Measurements from ENCODE around the gene HMGCS1. TPM values are rescaled to one million over a fixed set of nuclear protein-coding genes. Genes with fewer than 3 reads are reported as not detected.

The HMGCS1 gene
- total and polyA plus RNA-seq, 7 experiments from 2014 or later, result 8.9 to 77.5 (median 34.6) TPM

DNA sequence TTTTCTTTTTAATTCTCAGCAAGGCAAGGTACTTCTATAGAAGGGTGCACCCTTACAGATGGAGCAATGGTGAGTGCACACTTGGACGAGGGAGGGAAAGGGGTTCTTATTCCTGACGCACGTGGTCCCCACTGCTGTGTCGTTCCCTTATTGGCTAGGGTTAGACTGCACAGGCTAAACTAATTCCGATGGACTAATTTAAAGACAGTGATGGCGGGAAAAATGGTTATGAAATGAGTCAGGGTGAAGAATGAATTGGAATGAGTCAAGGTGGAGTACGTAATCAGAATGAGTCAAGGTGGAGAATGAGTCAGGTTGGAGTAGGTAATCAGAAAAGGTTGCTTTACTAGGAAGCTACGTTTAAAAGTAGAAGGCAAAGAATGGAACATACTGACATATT lies 2.1 kb upstream of the HMGCS1 start:
- ATAC-seq (no peak), DNase-seq (peak in 1 of 9 donors; percentile 48)
- H3K4me1 ChIP-seq (ENCODE audit: control insufficient read depth in 2 of 2, insufficient read depth in 2 of 2, low read length in 2 of 2), result peaks cover 9 to 12% of the 10 kb centered on the region in 2 donors
- Mint-ChIP-seq H3K27me3 (peaks cover 0 to 2% (median 0%) of the 10 kb centered on the region in 5 donors), H3K36me3 (peaks cover 0 to 22% (median 0%) of the 10 kb centered on the region in 5 donors), H3K4me3 (no peak overlapping the region), H3K4me1 (peaks cover 12 to 44% (median 28%) of the 10 kb centered on the region in 7 donors), H3K27ac (peak overlapping the region in 2 of 9 donors; percentile 6 to 96), H3K9me3 (peaks cover 0 to 10% (median 0%) of the 10 kb centered on the region in 11 donors)
- intact Hi-C loops (cut with micrococcal nuclease), result loop anchor here (2.0 to 10.0 kb wide), 3 partner anchors 120 to 1494 kb away; partner anchors contain the start of genes MRPS30 (in 1 of the 2), NIM1K (in 1 of the 2) and RIMOC1 (in 1 of the 2)
- no peak overlapping the region for H3K4me3 ChIP-seq (ENCODE audit: low read length)
- peaks cover 0 to 5% (median 0%) of the 10 kb centered on the region in 3 experiments for H3K36me3 ChIP-seq (ENCODE audit: control insufficient read depth in 2 of 3, insufficient read depth in 3 of 3, low read length in 3 of 3)
- H3K9me3 ChIP-seq (ENCODE audit: control insufficient read depth in 2 of 3, low read length in 3 of 3), result no peaks in the 10 kb centered on the region
- H3K27me3 ChIP-seq (ENCODE audit: control insufficient read depth in 2 of 2, insufficient read depth in 2 of 2, low read length in 2 of 2), result no peaks in the 10 kb centered on the region
- ChIA-PET CTCF (no interaction called here), POLR2A (no interaction called here)
- H3K27ac ChIP-seq (ENCODE audit: low read depth, low read length), result no peak overlapping the region

DNA sequence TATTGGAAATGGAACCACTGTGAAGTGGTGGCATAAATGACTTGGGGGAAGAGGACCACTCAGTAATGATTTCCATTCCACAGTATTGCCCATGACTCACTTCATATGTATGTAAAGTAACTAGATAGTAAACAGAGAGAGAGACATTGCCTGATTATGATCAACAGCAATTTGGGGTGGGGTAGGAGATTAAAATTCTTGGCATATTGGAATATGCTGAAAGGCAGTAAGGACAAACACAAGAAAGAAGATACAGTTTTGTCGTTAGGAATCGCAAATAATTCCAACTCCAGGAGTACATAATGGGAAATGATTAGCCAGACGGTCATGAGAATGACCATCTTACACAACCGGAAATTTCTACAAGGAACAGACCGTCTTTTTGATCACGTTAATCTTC lies 1.5 kb upstream of the HMGCS1 start:
- Histone ChIP-seq H3K27ac (ENCODE audit: low read depth, low read length) (peak overlapping the region; percentile 95), H3K36me3 (ENCODE audit: control insufficient read depth in 2 of 3, insufficient read depth in 3 of 3, low read length in 3 of 3) (peaks cover 0 to 5% (median 0%) of the 10 kb centered on the region in 3 experiments), H3K27me3 (ENCODE audit: control insufficient read depth in 2 of 2, insufficient read depth in 2 of 2, low read length in 2 of 2) (no peaks in the 10 kb centered on the region), H3K9me3 (ENCODE audit: control insufficient read depth in 2 of 3, low read length in 3 of 3) (no peaks in the 10 kb centered on the region), H3K4me3 (ENCODE audit: low read length) (no peak overlapping the region), H3K4me1 (ENCODE audit: control insufficient read depth in 2 of 2, insufficient read depth in 2 of 2, low read length in 2 of 2) (peaks cover 9 to 12% of the 10 kb centered on the region in 2 donors)
- H3K9me3 Mint-ChIP-seq, result peaks cover 0 to 10% (median 0%) of the 10 kb centered on the region in 11 donors
- CTCF ChIA-PET, result no interaction called here
- H3K36me3 Mint-ChIP-seq, result peaks cover 0 to 24% (median 0%) of the 10 kb centered on the region in 5 donors
- POLR2A ChIA-PET, result interaction anchor here (3.4 to 4.8 kb wide), 3 partner anchors 170 to 248 kb away, joined by 29 to 82 read pairs (median 44); partner anchors contain the start of genes TMEM267 and ZNF131
- DNase-seq (no peak), ATAC-seq (no peak)
- H3K27me3 Mint-ChIP-seq, result peaks cover 0 to 2% (median 0%) of the 10 kb centered on the region in 5 donors
- peak overlapping the region in 1 of 10 donors; percentile 13 for H3K4me3 Mint-ChIP-seq
- peaks cover 12 to 49% (median 31%) of the 10 kb centered on the region in 7 donors for H3K4me1 Mint-ChIP-seq
- intact Hi-C loops (cut with micrococcal nuclease), result loop anchor here (2.0 to 10.0 kb wide), 5 partner anchors 120 to 1494 kb away; partner anchors contain the start of genes FBXO4 (in 1 of the 2), MRPS30 (in 1 of the 2), NIM1K (in 1 of the 2) and NNT (in 1 of the 2)
- H3K27ac Mint-ChIP-seq, result peak overlapping the region in 8 of 9 donors; percentile 3 to 96 (median 87)

DNA sequence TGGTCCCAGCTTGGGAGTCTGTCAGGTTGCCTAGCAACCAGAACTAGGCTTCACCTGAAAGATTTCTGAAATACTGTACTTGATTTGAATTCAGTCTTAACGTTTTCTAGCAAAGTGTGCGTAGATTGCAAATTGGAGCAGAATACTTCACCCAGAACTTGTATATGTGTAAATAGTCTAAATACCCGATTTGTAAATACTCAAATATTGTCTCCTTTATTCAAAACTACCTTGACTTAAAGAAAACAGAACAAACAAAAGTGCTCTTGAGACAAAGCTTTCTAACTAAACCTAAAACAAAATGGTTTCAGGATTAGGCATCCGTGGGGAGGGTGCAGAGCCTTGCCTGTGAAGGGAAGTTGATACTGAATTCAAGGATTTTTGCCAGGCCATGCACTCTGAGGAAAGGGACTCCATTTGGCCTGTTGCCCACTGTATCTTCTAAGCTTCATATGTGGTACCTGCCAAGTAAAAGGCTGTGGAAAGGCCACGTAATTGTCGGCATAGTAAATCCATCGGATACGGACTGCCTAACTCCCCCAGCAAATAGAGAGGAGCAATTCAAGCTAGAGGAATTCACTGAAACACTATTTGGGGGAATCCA lies 744 bp upstream of the HMGCS1 start:
- Mint-ChIP-seq H3K4me3 (peak overlapping the region; percentile 82 to 99 (median 94)), H3K9me3 (peaks cover 0 to 10% (median 0%) of the 10 kb centered on the region in 11 donors), H3K27me3 (peaks cover 0 to 2% (median 0%) of the 10 kb centered on the region in 5 donors), H3K27ac (peak overlapping the region; percentile 81 to 98 (median 94)), H3K36me3 (peaks cover 0 to 26% (median 0%) of the 10 kb centered on the region in 5 donors), H3K4me1 (peaks cover 15 to 57% (median 38%) of the 10 kb centered on the region in 7 donors)
- H3K9me3 ChIP-seq (ENCODE audit: control insufficient read depth in 2 of 3, low read length in 3 of 3), result no peaks in the 10 kb centered on the region
- ChIA-PET CTCF (interaction anchor here (0.9 to 2.2 kb wide), 5 partner anchors 272 to 405 kb away, joined by 3 to 6 read pairs (median 5); no protein-coding TSS in a partner anchor), POLR2A (interaction anchor here (0.6 to 4.8 kb wide), 18 partner anchors 10 to 544 kb away, joined by 3 to 82 read pairs (median 10); partner anchors contain the start of genes C5orf34, TMEM267 and ZNF131)
- peaks cover 9 to 12% of the 10 kb centered on the region in 2 donors for H3K4me1 ChIP-seq (ENCODE audit: control insufficient read depth in 2 of 2, insufficient read depth in 2 of 2, low read length in 2 of 2)
- ATAC-seq (no peak), DNase-seq (no peak)
- H3K27ac ChIP-seq (ENCODE audit: low read depth, low read length), result peak overlapping the region; percentile 95
- peaks cover 0 to 5% (median 0%) of the 10 kb centered on the region in 3 experiments for H3K36me3 ChIP-seq (ENCODE audit: control insufficient read depth in 2 of 3, insufficient read depth in 3 of 3, low read length in 3 of 3)
- H3K4me3 ChIP-seq (ENCODE audit: low read length), result peak overlapping the region; percentile 89
- intact Hi-C loops (cut with micrococcal nuclease), result loop anchor here (1.0 to 10.0 kb wide), 34 partner anchors 10 to 1495 kb away; partner anchors contain the start of genes C5orf34 (in 2 of the 2), MRPS30 (in 2 of the 2), NNT (in 2 of the 2) and OXCT1 (in 2 of the 2)
- no peaks in the 10 kb centered on the region for H3K27me3 ChIP-seq (ENCODE audit: control insufficient read depth in 2 of 2, insufficient read depth in 2 of 2, low read length in 2 of 2)

DNA sequence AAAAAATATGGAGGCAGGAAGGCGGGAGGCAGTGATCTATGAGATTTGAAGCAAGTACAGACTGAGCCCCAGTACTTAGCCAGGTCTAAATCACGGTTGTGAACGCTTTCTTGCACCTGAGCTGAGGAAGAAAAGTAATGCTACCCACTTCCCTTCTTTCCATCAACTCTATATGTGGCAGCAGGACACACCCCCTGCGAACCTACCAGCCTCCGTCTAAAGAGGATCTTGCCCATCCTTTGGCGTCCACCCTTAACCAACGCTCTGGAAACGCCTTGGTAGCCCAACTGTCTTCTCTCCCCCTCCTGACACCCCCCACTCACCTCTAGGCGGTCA lies 545 bp downstream of the HMGCS1 start:
- POLR2A ChIA-PET, result interaction anchor here (0.6 to 4.8 kb wide), 20 partner anchors 9 to 403 kb away, joined by 3 to 82 read pairs (median 8); partner anchors contain the start of genes TMEM267 and ZNF131
- H3K27ac Mint-ChIP-seq, result peak overlapping the region; percentile 81 to 98 (median 94)
- Histone ChIP-seq H3K9me3 (ENCODE audit: control insufficient read depth in 2 of 3, low read length in 3 of 3) (no peaks in the 10 kb centered on the region), H3K4me3 (ENCODE audit: low read length) (peak overlapping the region; percentile 89), H3K4me1 (ENCODE audit: control insufficient read depth in 2 of 2, insufficient read depth in 2 of 2, low read length in 2 of 2) (peaks cover 9 to 12% of the 10 kb centered on the region in 2 donors), H3K27ac (ENCODE audit: low read depth, low read length) (peak overlapping the region; percentile 95), H3K36me3 (ENCODE audit: control insufficient read depth in 2 of 3, insufficient read depth in 3 of 3, low read length in 3 of 3) (peaks cover 0 to 5% (median 0%) of the 10 kb centered on the region in 3 experiments), H3K27me3 (ENCODE audit: control insufficient read depth in 2 of 2, insufficient read depth in 2 of 2, low read length in 2 of 2) (no peaks in the 10 kb centered on the region)
- H3K27me3 Mint-ChIP-seq, result peaks cover 0 to 2% (median 0%) of the 10 kb centered on the region in 5 donors
- peaks cover 19 to 69% (median 39%) of the 10 kb centered on the region in 7 donors for H3K4me1 Mint-ChIP-seq
- ATAC-seq (no peak), DNase-seq (no peak)
- H3K36me3 Mint-ChIP-seq, result peaks cover 0 to 26% (median 0%) of the 10 kb centered on the region in 5 donors
- peaks cover 0 to 10% (median 0%) of the 10 kb centered on the region in 11 donors for H3K9me3 Mint-ChIP-seq
- CTCF ChIA-PET, result interaction anchor here (0.8 to 2.2 kb wide), 8 partner anchors 13 to 404 kb away, joined by 3 to 6 read pairs (median 4); partner anchors contain the start of genes TMEM267 and ZNF131
- intact Hi-C loops (cut with micrococcal nuclease), result loop anchor here (1.0 to 10.0 kb wide), 33 partner anchors 8 to 1496 kb away; partner anchors contain the start of genes C5orf34 (in 2 of the 2), NNT (in 2 of the 2), OXCT1 (in 2 of the 2) and RIMOC1 (in 2 of the 2)
- H3K4me3 Mint-ChIP-seq, result peak overlapping the region; percentile 82 to 99 (median 94)

DNA sequence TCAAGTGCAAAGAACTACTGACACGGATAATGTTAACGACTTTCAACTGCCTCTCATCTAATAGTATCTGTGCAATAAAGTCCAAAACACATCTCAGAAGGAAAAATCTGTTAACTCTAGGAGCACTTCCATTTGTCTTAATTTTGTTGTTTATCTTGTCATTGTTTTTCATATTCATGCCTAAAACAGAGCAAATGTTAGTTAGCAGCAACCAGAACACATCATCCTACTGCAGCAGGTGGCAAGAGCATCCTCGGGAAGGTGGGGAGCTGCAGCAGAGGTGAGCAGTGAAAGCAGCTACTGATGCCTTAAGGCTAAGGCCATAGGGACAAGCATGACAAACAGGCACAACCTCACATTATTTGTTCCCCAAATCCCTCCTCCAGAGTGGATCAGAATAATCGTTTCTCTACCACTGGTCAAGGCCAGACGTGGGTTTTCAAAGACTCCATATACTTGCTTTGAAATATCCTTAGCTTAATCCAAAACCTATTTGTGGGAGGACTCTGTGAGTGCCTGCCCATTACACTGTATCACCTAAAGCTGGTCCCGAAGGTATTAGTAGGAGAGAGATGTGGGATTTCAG lies 1.0 kb downstream of the HMGCS1 start:
- H3K27me3 ChIP-seq (ENCODE audit: control insufficient read depth in 2 of 2, insufficient read depth in 2 of 2, low read length in 2 of 2), result no peaks in the 10 kb centered on the region
- Mint-ChIP-seq H3K9me3 (peaks cover 0 to 10% (median 0%) of the 10 kb centered on the region in 11 donors), H3K4me1 (peaks cover 19 to 71% (median 39%) of the 10 kb centered on the region in 7 donors), H3K36me3 (peaks cover 0 to 26% (median 0%) of the 10 kb centered on the region in 5 donors), H3K27ac (peak overlapping the region; percentile 66 to 98 (median 94)), H3K27me3 (peaks cover 0 to 2% (median 0%) of the 10 kb centered on the region in 5 donors), H3K4me3 (peak overlapping the region; percentile 82 to 99 (median 94))
- DNase-seq, result no peak
- ChIA-PET CTCF (interaction anchor here (0.6 to 2.2 kb wide), 6 partner anchors 78 to 274 kb away, joined by 3 to 5 read pairs (median 4); partner anchors contain the start of genes TMEM267 and ZNF131), POLR2A (interaction anchor here (0.6 to 4.8 kb wide), 21 partner anchors 8 to 1441 kb away, joined by 3 to 82 read pairs (median 8); partner anchors contain the start of genes RIMOC1, TMEM267 and ZNF131)
- peaks cover 9 to 12% of the 10 kb centered on the region in 2 donors for H3K4me1 ChIP-seq (ENCODE audit: control insufficient read depth in 2 of 2, insufficient read depth in 2 of 2, low read length in 2 of 2)
- peak overlapping the region; percentile 89 for H3K4me3 ChIP-seq (ENCODE audit: low read length)
- no peaks in the 10 kb centered on the region for H3K9me3 ChIP-seq (ENCODE audit: control insufficient read depth in 2 of 3, low read length in 3 of 3)
- peak overlapping the region; percentile 95 for H3K27ac ChIP-seq (ENCODE audit: low read depth, low read length)
- peaks cover 0 to 5% (median 0%) of the 10 kb centered on the region in 3 experiments for H3K36me3 ChIP-seq (ENCODE audit: control insufficient read depth in 2 of 3, insufficient read depth in 3 of 3, low read length in 3 of 3)
- intact Hi-C loops (cut with micrococcal nuclease), result loop anchor here (2.0 to 10.0 kb wide), 11 partner anchors 77 to 1441 kb away; partner anchors contain the start of genes FBXO4 (in 1 of the 2), NIM1K (in 1 of the 2), NNT (in 1 of the 2) and OXCT1 (in 1 of the 2)
- ATAC-seq, result no peak

All from naive thymus-derived CD4-positive, alpha-beta T cell (primary cell).